GM23248 (cell line): ENCODE results near the gene ADGRV1. TPM values are rescaled to one million over a fixed set of nuclear protein-coding genes. Genes with fewer than 3 reads are reported as not detected.
"Not testable (repeated sequence)": the region's sequence is repeated elsewhere in the genome, so short reads cannot be mapped to it uniquely, and the experiment has no call there.

Source experiments
- DNase-seq: peaks from one replicate; pipeline ENCODE4 v3.0.0-alpha.2; 2015
- H2AFZ ChIP-seq: fragments of 200-600 bp; sonication (generic); 2 replicates; pipeline ENCODE4 v1.6.1; 2016; ENCODE audit warnings: antibody characterized with exemption
- H3F3A ChIP-seq: fragments of 200-600 bp; sonication (generic); 2 replicates; pipeline ENCODE4 v1.6.1; 2016; ENCODE audit warnings: mild to moderate bottlenecking, antibody characterized with exemption, mixed run types; ENCODE audit not compliant: insufficient read depth
- H3K27ac ChIP-seq: fragments of 200-600 bp; sonication (generic); 2 replicates; pipeline ENCODE4 v1.5.1; 2016; ENCODE audit warnings: mild to moderate bottlenecking
- H3K27me3 ChIP-seq: fragments of 200-600 bp; sonication (generic); replicated peaks from 2 replicates; pipeline ENCODE4 v1.6.1; 2016; ENCODE audit warnings: mild to moderate bottlenecking; ENCODE audit not compliant: insufficient read depth
- H3K36me3 ChIP-seq: fragments of 200-600 bp; sonication (generic); 2 replicates; pipeline ENCODE4 v1.6.1; 2016; ENCODE audit warnings: low read depth, mild to moderate bottlenecking
- H3K4me1 ChIP-seq: fragments of 200-600 bp; sonication (generic); 2 replicates; pipeline ENCODE4 v1.6.1; 2016; ENCODE audit warnings: mild to moderate bottlenecking; ENCODE audit not compliant: insufficient read depth
- H3K4me2 ChIP-seq: fragments of 200-600 bp; sonication (generic); one replicate; pipeline ENCODE4 v1.6.1; 2016; ENCODE audit warnings: mild to moderate bottlenecking; ENCODE audit not compliant: unreplicated experiment
- H3K4me3 ChIP-seq: fragments of 200-600 bp; sonication (generic); 2 replicates; pipeline ENCODE4 v1.5.1; 2016; ENCODE audit warnings: mild to moderate bottlenecking
- H3K79me2 ChIP-seq: fragments of 200-600 bp; sonication (generic); 2 replicates; pipeline ENCODE4 v1.6.1; 2016; ENCODE audit warnings: mild to moderate bottlenecking; ENCODE audit not compliant: insufficient read depth
- H3K9ac ChIP-seq: fragments of 200-600 bp; sonication (generic); 2 replicates; pipeline ENCODE4 v1.6.1; 2016; ENCODE audit warnings: mild to moderate bottlenecking
- H3K9me2 ChIP-seq: fragments of 200-600 bp; sonication (generic); 2 replicates; pipeline ENCODE4 v1.6.1; 2016; ENCODE audit warnings: mixed run types, mild to moderate bottlenecking, moderate library complexity; ENCODE audit not compliant: insufficient read depth
- H3K9me3 ChIP-seq: fragments of 200-600 bp; sonication (generic); one replicate; pipeline ENCODE4 v1.6.1; 2017; ENCODE audit warnings: low read depth
- H4K20me1 ChIP-seq: fragments of 200-600 bp; sonication (generic); 2 replicates; pipeline ENCODE4 v1.6.0; 2016; ENCODE audit not compliant: insufficient read depth
- EZH2 ChIP-seq: fragments of 200-600 bp; sonication (generic); IDR thresholded peaks from 2 replicates; pipeline ENCODE4 v1.6.1; 2018; ENCODE audit warnings: antibody characterized with exemption, mild to moderate bottlenecking; ENCODE audit not compliant: insufficient read depth, poor library complexity, severe bottlenecking
- EZH2phosphoT487 ChIP-seq: fragments of 200-600 bp; sonication (generic); IDR thresholded peaks from 2 replicates; pipeline ENCODE4 v1.6.1; 2018; ENCODE audit warnings: antibody characterized with exemption, moderate library complexity, mild to moderate bottlenecking, low read depth; ENCODE audit not compliant: insufficient read depth
- WGBS, 2 experiments: methylation state at CpG; one replicate each; pipeline ENCODE4 v1.1.6; 2015 to 2017; ENCODE audit warnings: low lambda C conversion rate in 2 of 2, low coverage in 1 of 2; ENCODE audit errors: missing lambda C conversion rate in 2 of 2; 5-methylcytosine and 5-hydroxymethylcytosine counted together
- in situ Hi-C: fragments of 300-500 bp; cut with MboI; formaldehyde crosslinking; loops from 2 replicates; pipeline ENCODE4 v1.15.0; 2020
- polyA plus RNA-seq: library from polyadenylated mRNA; unstranded; fragments of >200 nt; fragmentation: Nextera tagmentation; extraction: Ambion mirVana; gene quantifications from 2 replicates; pipeline ENCODE4 v1.2.1, GENCODE V29; 2016
- total RNA-seq: library from RNA; depleted of rRNA; stranded (reverse); fragments of >200 nt; shearing (Covaris generic); gene quantifications from 2 replicates; pipeline ENCODE4 v1.2.3, GENCODE V29; 2014

Gene ADGRV1
- total and polyA plus RNA-seq, 2 experiments from 2014 or later, result not detected

GRCh38 chr5:90581956-90582355 lies 23.4 kb downstream of the ADGRV1 start:
- H3K27me3 ChIP-seq, result peaks cover 5% of the 10 kb centered on the region; the same call in 1 of the 2 replicates
- no peaks in the 10 kb centered on the region for H3K9me3 ChIP-seq
- in situ Hi-C loops, result no loop called here
- H2AFZ ChIP-seq, result no peak overlapping the region
- no peak overlapping the region for H3K27ac ChIP-seq
- no peak overlapping the region for H3K4me2 ChIP-seq
- H3F3A ChIP-seq, result no peaks in the 10 kb centered on the region
- H3K9ac ChIP-seq, result no peak overlapping the region
- H3K4me3 ChIP-seq, result no peak overlapping the region
- WGBS, 2 experiments, result 23 to 26% methylated on average over 2 of the region's 2 CpGs
- no peaks in the 10 kb centered on the region for H4K20me1 ChIP-seq
- no peaks in the 10 kb centered on the region for H3K9me2 ChIP-seq
- no peaks in the 10 kb centered on the region for H3K4me1 ChIP-seq
- H3K36me3 ChIP-seq, result no peaks in the 10 kb centered on the region
- TF ChIP-seq EZH2 (no peak), EZH2phosphoT487 (no peak)
- DNase-seq, result no peak
- no peaks in the 10 kb centered on the region for H3K79me2 ChIP-seq

- Histone ChIP-seq H3K4me1 (no peaks in the 10 kb centered on the region), H3K9me2 (peaks cover 3% of the 10 kb centered on the region; the same call in 1 of the 2 replicates), H4K20me1 (no peaks in the 10 kb centered on the region), H3K79me2 (no peaks in the 10 kb centered on the region), H2AFZ (no peak overlapping the region), H3K36me3 (no peaks in the 10 kb centered on the region), H3K4me2 (no peak overlapping the region), H3K9me3 (no peaks in the 10 kb centered on the region), H3K9ac (no peak overlapping the region), H3K4me3 (no peak overlapping the region), H3F3A (no peaks in the 10 kb centered on the region), H3K27ac (no peak overlapping the region), H3K27me3 (peaks cover 18% of the 10 kb centered on the region)
- WGBS, 2 experiments, result 24 to 31% methylated on average over 7 of the region's 7 CpGs
- DNase-seq, result no peak
- TF ChIP-seq EZH2phosphoT487 (no peak), EZH2 (no peak)
- in situ Hi-C loops, result no loop called here
Measured at GRCh38 chr5:90585337-90585986, 26.9 kb downstream of the ADGRV1 start.

- 33 to 46% methylated on average over 2 of the region's 2 CpGs for WGBS, 2 experiments
- in situ Hi-C loops, result no loop called here
- no peak overlapping the region for H3K9ac ChIP-seq
- no peaks in the 10 kb centered on the region for H4K20me1 ChIP-seq
- peaks cover 3% of the 10 kb centered on the region; the same call in 1 of the 2 replicates for H3K9me2 ChIP-seq
- no peak for DNase-seq
- H3K4me3 ChIP-seq, result no peak overlapping the region
- TF ChIP-seq EZH2phosphoT487 (no peak), EZH2 (no peak)
- no peaks in the 10 kb centered on the region for H3K79me2 ChIP-seq
- H3K4me1 ChIP-seq, result no peaks in the 10 kb centered on the region
- H3K4me2 ChIP-seq, result no peak overlapping the region
- no peak overlapping the region for H3K27ac ChIP-seq
- no peaks in the 10 kb centered on the region for H3F3A ChIP-seq
- no peaks in the 10 kb centered on the region for H3K9me3 ChIP-seq
- H3K36me3 ChIP-seq, result no peaks in the 10 kb centered on the region
- peaks cover 18% of the 10 kb centered on the region for H3K27me3 ChIP-seq
- H2AFZ ChIP-seq, result no peak overlapping the region
Measured at GRCh38 chr5:90586469-90586868, 27.9 kb downstream of the ADGRV1 start.

- Histone ChIP-seq H3K4me2 (no peak overlapping the region), H3K4me1 (no peaks in the 10 kb centered on the region), H2AFZ (no peak overlapping the region), H3K9me2 (peaks cover 3% of the 10 kb centered on the region; the same call in 1 of the 2 replicates), H3K9me3 (no peaks in the 10 kb centered on the region), H3K27me3 (peaks cover 13% of the 10 kb centered on the region), H3K27ac (no peak overlapping the region), H3K36me3 (no peaks in the 10 kb centered on the region), H3K9ac (no peak overlapping the region), H3K79me2 (no peaks in the 10 kb centered on the region), H3K4me3 (no peak overlapping the region), H3F3A (no peaks in the 10 kb centered on the region), H4K20me1 (no peaks in the 10 kb centered on the region)
- no peak for DNase-seq
- in situ Hi-C loops, result no loop called here
- TF ChIP-seq EZH2, result no peak
- no peak for TF ChIP-seq EZH2phosphoT487
- whole genome bisulfite sequencing, 2 experiments, result 62 to 63% methylated on average over 3 of the region's 3 CpGs
Measured at GRCh38 chr5:90590170-90590569, 31.6 kb downstream of the ADGRV1 start.

- H3F3A ChIP-seq, H3K27ac ChIP-seq, H3K4me2 ChIP-seq, H3K9me3 ChIP-seq, H4K20me1 ChIP-seq, H3K36me3 ChIP-seq, H3K9ac ChIP-seq, H3K4me1 ChIP-seq, H3K4me3 ChIP-seq, H3K79me2 ChIP-seq, H3K9me2 ChIP-seq, H3K27me3 ChIP-seq, in situ Hi-C loops, H2AFZ ChIP-seq, DNase-seq: not testable (repeated sequence)
- WGBS, 2 experiments, result 66 to 67% methylated on average over 6 of the region's 6 CpGs
Measured at GRCh38 chr5:90593083-90593482, 34.5 kb downstream of the ADGRV1 start.

GRCh38 chr5:90595766-90596165 lies 37.2 kb downstream of the ADGRV1 start:
- H3K9me3 ChIP-seq, H3K9me2 ChIP-seq, H3K27ac ChIP-seq, in situ Hi-C loops, H3K36me3 ChIP-seq, H3K4me3 ChIP-seq, DNase-seq, H3K9ac ChIP-seq, H2AFZ ChIP-seq, H3K27me3 ChIP-seq, H3K4me1 ChIP-seq, H3K4me2 ChIP-seq, H3K79me2 ChIP-seq, H4K20me1 ChIP-seq, H3F3A ChIP-seq: not testable (repeated sequence)
- 90% methylated on average over 33 of the region's 34 CpGs; no CpG with 5 or more reads in 1 of the 2 experiments for WGBS, 2 experiments
